ENCODE results near the gene SIK3.

Gene SIK3

GRCh38 chr11:116885951-116886655 is 212.1 kb downstream of the SIK3 start:
- DNase-seq = no peak
- peak overlapping the region; percentile 41 to 68 for H3K27ac ChIP-seq
- H3K36me3 ChIP-seq = peaks cover 0 to 6% (median 0%) of the 10 kb centered on the region in 3 donors
- no peaks in the 10 kb centered on the region for H3K27me3 ChIP-seq
- peaks cover 0 to 27% (median 6%) of the 10 kb centered on the region in 4 donors for H3K4me1 ChIP-seq
- no peaks in the 10 kb centered on the region for H3K9me3 ChIP-seq
- H3K4me3 ChIP-seq = no peak overlapping the region
- intact Hi-C loops (cut with DNase I; ENCODE audit: low total_unique reads) = loop anchor here (2.0 kb wide), 1 partner anchor 219 kb away; no protein-coding TSS in a partner anchor
- TF ChIP-seq CTCF (IDR thresholded peaks at IDR 0.05) = no peak

GRCh38 chr11:116882386-116882785 is 215.8 kb downstream of the SIK3 start:
- Histone ChIP-seq H3K4me3 (no peak overlapping the region), H3K36me3 (peaks cover 0 to 6% (median 0%) of the 10 kb centered on the region in 3 donors), H3K27ac (no peak overlapping the region), H3K9me3 (no peaks in the 10 kb centered on the region), H3K27me3 (no peaks in the 10 kb centered on the region), H3K4me1 (peaks cover 0 to 21% (median 6%) of the 10 kb centered on the region in 4 donors)
- DNase-seq = no peak
- intact Hi-C loops (cut with DNase I; ENCODE audit: low total_unique reads) = no loop called here
- no peak for TF ChIP-seq CTCF (IDR thresholded peaks at IDR 0.05)

GRCh38 chr11:116881143-116881542 is 217.1 kb downstream of the SIK3 start:
- no peaks in the 10 kb centered on the region for H3K27me3 ChIP-seq
- peaks cover 0 to 10% (median 1%) of the 10 kb centered on the region in 4 donors for H3K4me1 ChIP-seq
- no peak for DNase-seq
- TF ChIP-seq CTCF (IDR thresholded peaks at IDR 0.05) = no peak
- H3K4me3 ChIP-seq = no peak overlapping the region
- intact Hi-C loops (cut with DNase I; ENCODE audit: low total_unique reads) = no loop called here
- peaks cover 0 to 11% (median 0%) of the 10 kb centered on the region in 3 donors for H3K36me3 ChIP-seq
- no peaks in the 10 kb centered on the region for H3K9me3 ChIP-seq
- no peak overlapping the region for H3K27ac ChIP-seq

GRCh38 chr11:116879800-116880625 is 218.2 kb downstream of the SIK3 start:
- no peak for DNase-seq
- H3K4me3 ChIP-seq = no peak overlapping the region
- no peaks in the 10 kb centered on the region for H3K9me3 ChIP-seq
- peaks cover 0 to 3% (median 0%) of the 10 kb centered on the region in 4 donors for H3K4me1 ChIP-seq
- peaks cover 3 to 22% (median 10%) of the 10 kb centered on the region in 3 donors for H3K36me3 ChIP-seq
- intact Hi-C loops (cut with DNase I; ENCODE audit: low total_unique reads) = loop anchor here (10.0 kb wide), 1 partner anchor 355 kb away; the partner anchor contains the start of genes PCSK7 and RNF214
- H3K27me3 ChIP-seq = no peaks in the 10 kb centered on the region
- no peak overlapping the region for H3K27ac ChIP-seq
- peak; percentile 60 to 70 for TF ChIP-seq CTCF (IDR thresholded peaks at IDR 0.05)

GRCh38 chr11:116876656-116877055 is 221.6 kb downstream of the SIK3 start:
- H3K27ac ChIP-seq = no peak overlapping the region
- no peaks in the 10 kb centered on the region for H3K9me3 ChIP-seq
- no peak for DNase-seq
- H3K27me3 ChIP-seq = no peaks in the 10 kb centered on the region
- intact Hi-C loops (cut with DNase I; ENCODE audit: low total_unique reads) = loop anchor here (10.0 kb wide), 1 partner anchor 358 kb away; the partner anchor contains the start of genes PCSK7 and RNF214
- TF ChIP-seq CTCF (IDR thresholded peaks at IDR 0.05) = no peak
- H3K36me3 ChIP-seq = peaks cover 30 to 46% (median 43%) of the 10 kb centered on the region in 3 donors
- H3K4me3 ChIP-seq = no peak overlapping the region
- peaks cover 0 to 3% (median 0%) of the 10 kb centered on the region in 4 donors for H3K4me1 ChIP-seq
